Measurements from ENCODE around the gene MYO5B. TPM values are rescaled to one million over a fixed set of nuclear protein-coding genes. Genes with fewer than 3 reads are reported as not detected.
A peak's percentile ranks its signal among the peaks of the same experiment; 100 is the strongest.

MYO5B gene
- polyA plus RNA-seq, 1 donor from 2014 or later = 0.42 TPM

DNA sequence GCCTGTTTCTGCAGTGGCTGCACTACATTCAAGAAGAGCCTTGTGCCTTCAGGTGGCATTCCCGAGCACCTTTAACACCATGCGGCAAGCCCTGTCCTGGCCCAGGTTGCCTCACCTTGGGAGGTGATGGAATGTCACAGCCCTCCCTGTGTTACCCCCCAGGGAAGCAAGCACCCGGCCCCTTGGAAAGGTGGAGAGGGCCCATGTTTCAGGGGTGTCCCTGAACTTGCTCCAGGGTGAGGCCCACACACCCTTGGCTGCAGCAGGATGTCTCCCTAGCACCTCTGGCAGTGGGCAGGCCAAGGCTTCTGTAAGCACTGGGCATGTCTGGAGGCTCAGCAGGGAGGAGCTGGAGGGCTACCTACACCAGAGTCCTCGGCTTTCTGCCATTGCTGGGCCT is 352.3 kb downstream of the MYO5B start:
- no peak for TF ChIP-seq TAF1 (IDR thresholded peaks at IDR 0.05; ENCODE audit: low read depth)
- no peak for TF ChIP-seq RAD21 (conservative IDR thresholded peaks at IDR 0.05)
- TF ChIP-seq, protein P1, sequence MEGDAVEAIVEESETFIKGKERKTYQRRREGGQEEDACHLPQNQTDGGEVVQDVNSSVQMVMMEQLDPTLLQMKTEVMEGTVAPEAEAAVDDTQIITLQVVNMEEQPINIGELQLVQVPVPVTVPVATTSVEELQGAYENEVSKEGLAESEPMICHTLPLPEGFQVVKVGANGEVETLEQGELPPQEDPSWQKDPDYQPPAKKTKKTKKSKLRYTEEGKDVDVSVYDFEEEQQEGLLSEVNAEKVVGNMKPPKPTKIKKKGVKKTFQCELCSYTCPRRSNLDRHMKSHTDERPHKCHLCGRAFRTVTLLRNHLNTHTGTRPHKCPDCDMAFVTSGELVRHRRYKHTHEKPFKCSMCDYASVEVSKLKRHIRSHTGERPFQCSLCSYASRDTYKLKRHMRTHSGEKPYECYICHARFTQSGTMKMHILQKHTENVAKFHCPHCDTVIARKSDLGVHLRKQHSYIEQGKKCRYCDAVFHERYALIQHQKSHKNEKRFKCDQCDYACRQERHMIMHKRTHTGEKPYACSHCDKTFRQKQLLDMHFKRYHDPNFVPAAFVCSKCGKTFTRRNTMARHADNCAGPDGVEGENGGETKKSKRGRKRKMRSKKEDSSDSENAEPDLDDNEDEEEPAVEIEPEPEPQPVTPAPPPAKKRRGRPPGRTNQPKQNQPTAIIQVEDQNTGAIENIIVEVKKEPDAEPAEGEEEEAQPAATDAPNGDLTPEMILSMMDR (IDR thresholded peaks at IDR 0.05; ENCODE audit: poor library complexity, severe bottlenecking) = no peak
- TF ChIP-seq SMC3 (conservative IDR thresholded peaks at IDR 0.05; ENCODE audit: poor library complexity) = no peak
- TF ChIP-seq POLR2AphosphoS5 (IDR thresholded peaks at IDR 0.05) = no peak
- TF ChIP-seq, protein P2, sequence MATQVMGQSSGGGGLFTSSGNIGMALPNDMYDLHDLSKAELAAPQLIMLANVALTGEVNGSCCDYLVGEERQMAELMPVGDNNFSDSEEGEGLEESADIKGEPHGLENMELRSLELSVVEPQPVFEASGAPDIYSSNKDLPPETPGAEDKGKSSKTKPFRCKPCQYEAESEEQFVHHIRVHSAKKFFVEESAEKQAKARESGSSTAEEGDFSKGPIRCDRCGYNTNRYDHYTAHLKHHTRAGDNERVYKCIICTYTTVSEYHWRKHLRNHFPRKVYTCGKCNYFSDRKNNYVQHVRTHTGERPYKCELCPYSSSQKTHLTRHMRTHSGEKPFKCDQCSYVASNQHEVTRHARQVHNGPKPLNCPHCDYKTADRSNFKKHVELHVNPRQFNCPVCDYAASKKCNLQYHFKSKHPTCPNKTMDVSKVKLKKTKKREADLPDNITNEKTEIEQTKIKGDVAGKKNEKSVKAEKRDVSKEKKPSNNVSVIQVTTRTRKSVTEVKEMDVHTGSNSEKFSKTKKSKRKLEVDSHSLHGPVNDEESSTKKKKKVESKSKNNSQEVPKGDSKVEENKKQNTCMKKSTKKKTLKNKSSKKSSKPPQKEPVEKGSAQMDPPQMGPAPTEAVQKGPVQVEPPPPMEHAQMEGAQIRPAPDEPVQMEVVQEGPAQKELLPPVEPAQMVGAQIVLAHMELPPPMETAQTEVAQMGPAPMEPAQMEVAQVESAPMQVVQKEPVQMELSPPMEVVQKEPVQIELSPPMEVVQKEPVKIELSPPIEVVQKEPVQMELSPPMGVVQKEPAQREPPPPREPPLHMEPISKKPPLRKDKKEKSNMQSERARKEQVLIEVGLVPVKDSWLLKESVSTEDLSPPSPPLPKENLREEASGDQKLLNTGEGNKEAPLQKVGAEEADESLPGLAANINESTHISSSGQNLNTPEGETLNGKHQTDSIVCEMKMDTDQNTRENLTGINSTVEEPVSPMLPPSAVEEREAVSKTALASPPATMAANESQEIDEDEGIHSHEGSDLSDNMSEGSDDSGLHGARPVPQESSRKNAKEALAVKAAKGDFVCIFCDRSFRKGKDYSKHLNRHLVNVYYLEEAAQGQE (IDR thresholded peaks at IDR 0.05; ENCODE audit: borderline replicate concordance) = no peak
- no peak for TF ChIP-seq EP300 (conservative IDR thresholded peaks at IDR 0.05; ENCODE audit: poor library complexity, severe bottlenecking)
- no peak for TF ChIP-seq EZH2 (IDR thresholded peaks at IDR 0.05; ENCODE audit: borderline replicate concordance, insufficient read depth, low read length, poor library complexity, severe bottlenecking)
- no peak for TF ChIP-seq MXI1 (conservative IDR thresholded peaks at IDR 0.05; ENCODE audit: poor library complexity, severe bottlenecking)
- H2AFZ ChIP-seq (ENCODE audit: low read depth, low read length) = no peak overlapping the region
- H3K27me3 ChIP-seq (ENCODE audit: insufficient read depth, low read depth, low read length) = no peaks in the 10 kb centered on the region

DNA sequence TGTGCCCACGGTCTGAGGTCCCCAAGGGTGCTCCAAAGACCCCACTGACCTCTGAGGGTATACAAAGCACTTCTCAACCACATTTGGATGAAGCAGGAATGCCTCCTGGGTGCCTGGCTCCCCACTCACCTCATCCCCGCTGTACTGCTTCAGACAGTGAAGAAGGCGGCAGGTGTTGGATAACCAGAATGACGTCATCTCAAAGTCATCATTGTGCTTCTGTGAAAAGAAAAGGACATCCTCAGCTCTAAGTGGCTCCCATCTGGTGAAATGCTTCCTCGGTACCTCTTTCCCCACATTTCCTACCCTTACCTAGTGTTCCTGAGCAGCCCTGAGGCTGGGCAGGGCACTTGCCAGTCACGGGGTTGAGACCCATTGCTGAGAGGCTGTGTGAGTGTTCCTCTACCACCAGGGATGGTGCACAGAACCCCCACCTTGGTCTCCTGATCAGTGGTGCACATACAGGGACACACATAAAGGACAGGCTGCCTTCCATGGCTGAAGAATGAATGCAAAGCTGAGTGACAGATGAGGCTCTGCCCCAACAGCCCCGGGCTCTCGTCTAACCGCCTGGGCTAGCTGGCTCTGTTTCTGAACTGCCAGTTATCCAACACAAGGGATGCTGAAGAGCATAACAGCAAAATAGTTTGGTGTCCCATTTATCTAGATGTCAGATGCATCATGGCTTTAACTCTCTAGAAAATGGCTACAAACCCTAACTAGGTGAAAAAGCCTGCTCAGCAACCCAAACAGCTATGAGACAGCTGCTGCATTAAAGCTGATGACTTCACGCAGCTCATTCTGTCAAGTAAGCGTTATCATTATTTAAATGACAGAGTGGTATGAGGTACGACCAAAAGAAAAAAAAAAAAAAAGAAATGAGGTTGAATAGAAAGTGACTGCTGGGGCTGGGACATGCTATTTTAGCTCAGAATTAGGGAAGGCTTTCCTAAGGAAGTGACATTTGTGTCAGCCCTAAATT is 353.4 kb downstream of the MYO5B start:
- Histone ChIP-seq H3K9me2 (ENCODE audit: insufficient read depth, low read length) (no peaks in the 10 kb centered on the region), H3K27me3 (ENCODE audit: insufficient read depth, low read depth, low read length) (no peaks in the 10 kb centered on the region), H3K9me3 (ENCODE audit: low read length) (no peaks in the 10 kb centered on the region), H4K20me1 (ENCODE audit: insufficient read depth) (no peaks in the 10 kb centered on the region), H2AFZ (ENCODE audit: low read depth, low read length) (no peak overlapping the region), H3F3A (ENCODE audit: insufficient read depth, low read length, poor library complexity, severe bottlenecking) (no peaks in the 10 kb centered on the region), H3K27ac (ENCODE audit: low read length) (peak overlapping the region; percentile 48), H3K9ac (ENCODE audit: low read length) (peak overlapping the region; percentile 28), H3K4me3 (ENCODE audit: low read length) (no peak overlapping the region), H3K79me2 (replicated peaks; ENCODE audit: insufficient read depth, low read length) (no peaks in the 10 kb centered on the region), H3K4me2 (ENCODE audit: low read length) (no peak overlapping the region), H3K36me3 (ENCODE audit: insufficient read depth, low read length) (no peaks in the 10 kb centered on the region)
- no peak for TF ChIP-seq EZH2 (IDR thresholded peaks at IDR 0.05; ENCODE audit: borderline replicate concordance, insufficient read depth, low read length, poor library complexity, severe bottlenecking)
- peak; percentile 56 for TF ChIP-seq EP300 (conservative IDR thresholded peaks at IDR 0.05; ENCODE audit: poor library complexity, severe bottlenecking)
- TF ChIP-seq TAF1 (IDR thresholded peaks at IDR 0.05; ENCODE audit: low read depth) = no peak
- TF ChIP-seq, protein P1 (IDR thresholded peaks at IDR 0.05; ENCODE audit: poor library complexity, severe bottlenecking) = peak; percentile 19
- TF ChIP-seq POLR2AphosphoS5 (IDR thresholded peaks at IDR 0.05) = no peak

More for the DNA sequence above, 352.3 kb downstream of the MYO5B start:
- Histone ChIP-seq H3K36me3 (ENCODE audit: insufficient read depth, low read length) (no peaks in the 10 kb centered on the region), H3F3A (ENCODE audit: insufficient read depth, low read length, poor library complexity, severe bottlenecking) (no peaks in the 10 kb centered on the region), H3K4me2 (ENCODE audit: low read length) (no peak overlapping the region), H3K9me2 (ENCODE audit: insufficient read depth, low read length) (no peaks in the 10 kb centered on the region), H3K27ac (ENCODE audit: low read length) (no peak overlapping the region), H4K20me1 (ENCODE audit: insufficient read depth) (no peaks in the 10 kb centered on the region), H3K9me3 (ENCODE audit: low read length) (no peaks in the 10 kb centered on the region), H3K4me3 (ENCODE audit: low read length) (no peak overlapping the region), H3K79me2 (replicated peaks; ENCODE audit: insufficient read depth, low read length) (no peaks in the 10 kb centered on the region), H3K9ac (ENCODE audit: low read length) (no peak overlapping the region)
